Lower lobe of right lung (tissue), 2 donors: Measurements from ENCODE around the gene TMEM107. TPM values are rescaled to one million over a fixed set of nuclear protein-coding genes. Genes with fewer than 3 reads are reported as not detected.

Source experiments
- ATAC-seq, 2 donors: fragments of 200-7000 bp; cut with Tn5 transposase; one replicate each; pipeline ENCODE4 v1.9.1; 2020 to 2022; ENCODE audit warnings: mild to moderate bottlenecking in 2 of 2, moderate library complexity in 2 of 2
- DNase-seq: peaks from one replicate; pipeline ENCODE4 v3.0.0-alpha.2; 2020
- H3K27ac ChIP-seq: fragments of 200-600 bp; one replicate; pipeline ENCODE4 v1.8.0; 2022
- H3K27me3 ChIP-seq: fragments of 200-600 bp; one replicate; pipeline ENCODE4 v1.8.0; 2022; ENCODE audit warnings: low read depth
- H3K36me3 ChIP-seq: fragments of 200-600 bp; one replicate; pipeline ENCODE4 v1.8.0; 2022; ENCODE audit warnings: mild to moderate bottlenecking
- H3K4me1 ChIP-seq: fragments of 200-600 bp; one replicate; pipeline ENCODE4 v1.8.0; 2022
- H3K4me3 ChIP-seq: fragments of 200-600 bp; one replicate; pipeline ENCODE4 v1.8.0; 2022; ENCODE audit warnings: mild to moderate bottlenecking
- H3K9me3 ChIP-seq: fragments of 200-600 bp; one replicate; pipeline ENCODE4 v1.8.0; 2022
- CTCF ChIP-seq: fragments of 200-600 bp; IDR thresholded peaks from one replicate; pipeline ENCODE4 v1.8.0; 2022; ENCODE audit warnings: antibody characterized with exemption, mild to moderate bottlenecking
- intact Hi-C: fragments of 100-400 bp; cut with DNase I; formaldehyde crosslinking; loops from one replicate; pipeline ENCODE4 v1.11.0; 2022
- total RNA-seq: library from RNA; stranded (reverse); fragmentation: NEBNext Ultra II Directional; extraction: Animal tissue kit (Norgen Biotek cat#: 25700); gene quantifications from one replicate; pipeline ENCODE4 v1.2.1, GENCODE V29; 2021
- donor health status: DM: no; HTN: yes; CAD: no; lungs with severe emphysema.

The TMEM107 gene
- total RNA-seq, 1 donor from 2014 or later = 12.9 TPM

- intact Hi-C loops = no loop called here
- ATAC-seq (no peak), DNase-seq (peak; percentile 45)
Observed at GRCh38 chr17:8150194-8151119, 25.7 kb downstream of the TMEM107 start.

GRCh38 chr17:8149419-8150193 lies 26.6 kb downstream of the TMEM107 start:
- Histone ChIP-seq H3K36me3 (peaks cover 75% of the 10 kb centered on the region), H3K4me1 (peaks cover 48% of the 10 kb centered on the region), H3K27me3 (no peaks in the 10 kb centered on the region), H3K4me3 (peak overlapping the region; percentile 73), H3K27ac (no peak overlapping the region), H3K9me3 (no peaks in the 10 kb centered on the region)
- ATAC-seq (no peak), DNase-seq (peak; percentile 52)
- TF ChIP-seq CTCF = no peak
- intact Hi-C loops = no loop called here

More at GRCh38 chr17:8150194-8151119, 25.7 kb downstream of the TMEM107 start:
- Histone ChIP-seq H3K36me3 (peaks cover 66% of the 10 kb centered on the region), H3K27me3 (no peaks in the 10 kb centered on the region), H3K9me3 (no peaks in the 10 kb centered on the region), H3K27ac (peak overlapping the region; percentile 99), H3K4me1 (peaks cover 51% of the 10 kb centered on the region), H3K4me3 (peak overlapping the region; percentile 73)
- TF ChIP-seq CTCF = no peak

- peaks cover 83% of the 10 kb centered on the region for H3K36me3 ChIP-seq
- no peak for ATAC-seq
- H3K4me1 ChIP-seq = peaks cover 41% of the 10 kb centered on the region
- peak overlapping the region; percentile 8 for H3K27ac ChIP-seq
- intact Hi-C loops = no loop called here
- no peaks in the 10 kb centered on the region for H3K27me3 ChIP-seq
- peak; percentile 46 for DNase-seq
- H3K4me3 ChIP-seq = no peak overlapping the region
- H3K9me3 ChIP-seq = no peaks in the 10 kb centered on the region
- no peak for TF ChIP-seq CTCF
Observed at GRCh38 chr17:8148560-8148959, 27.6 kb downstream of the TMEM107 start.

GRCh38 chr17:8147805-8148404 lies 28.3 kb downstream of the TMEM107 start:
- Histone ChIP-seq H3K27me3 (no peaks in the 10 kb centered on the region), H3K4me1 (peaks cover 34% of the 10 kb centered on the region), H3K27ac (peak overlapping the region; percentile 31), H3K4me3 (no peak overlapping the region), H3K36me3 (peaks cover 83% of the 10 kb centered on the region), H3K9me3 (no peaks in the 10 kb centered on the region)
- intact Hi-C loops = no loop called here
- ATAC-seq (no peak), DNase-seq (peak; percentile 40)
- TF ChIP-seq CTCF = no peak

- H3K4me1 ChIP-seq = peaks cover 29% of the 10 kb centered on the region
- H3K27ac ChIP-seq = peak overlapping the region; percentile 31
- no peak for TF ChIP-seq CTCF
- no peaks in the 10 kb centered on the region for H3K27me3 ChIP-seq
- H3K9me3 ChIP-seq = no peaks in the 10 kb centered on the region
- intact Hi-C loops = no loop called here
- H3K36me3 ChIP-seq = peaks cover 88% of the 10 kb centered on the region
- H3K4me3 ChIP-seq = no peak overlapping the region
- ATAC-seq (no peak), DNase-seq (peak; percentile 46)
Observed at GRCh38 chr17:8147141-8147804, 28.9 kb downstream of the TMEM107 start.
